CMK (cell line): Measurements from ENCODE around the gene MINDY4.

Experiments
- DNase-seq: peaks from one replicate; pipeline ENCODE4 v3.0.0-alpha.2; 2010; ENCODE audit warnings: low read depth

The MINDY4 gene

DNA sequence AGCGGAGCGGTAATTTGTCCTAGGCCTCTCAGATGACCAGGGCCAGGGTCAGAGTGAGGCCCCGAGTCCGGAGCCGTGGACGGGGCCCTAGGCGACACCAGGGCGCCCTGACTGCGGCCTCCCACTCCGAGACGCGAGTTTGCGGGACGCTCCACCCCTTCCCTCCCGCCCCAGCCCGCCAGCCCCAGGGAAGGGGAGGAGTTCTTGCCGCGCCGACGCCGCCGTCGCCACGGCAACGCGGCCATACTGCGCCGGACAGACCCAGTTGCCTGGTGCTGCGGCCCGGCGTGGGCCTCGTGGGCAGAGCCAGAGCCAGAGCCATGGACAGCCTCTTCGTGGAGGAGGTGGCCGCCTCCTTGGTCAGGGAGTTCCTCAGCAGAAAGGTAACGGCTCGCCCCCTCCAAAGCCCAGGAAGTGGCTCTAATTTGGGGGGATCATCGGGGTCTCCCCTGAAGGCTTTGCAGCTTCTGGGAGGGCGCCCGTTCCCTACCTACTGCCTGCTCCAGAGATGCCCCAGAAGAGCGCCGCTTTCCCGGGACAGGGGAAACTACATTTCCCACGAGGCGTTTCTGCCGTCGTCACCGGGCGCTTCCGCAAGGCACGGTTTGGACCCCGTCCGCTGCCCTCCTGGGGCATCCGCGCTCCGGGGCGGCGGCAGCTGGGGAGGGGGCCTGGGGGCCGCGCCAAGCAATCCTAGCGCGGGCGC is at the start of gene MINDY4:
Gene MINDY4 (plus strand): TSS at position 244 of the 706 bp plus-strand sequence. CDS start 77 bp downstream, at position 321.
- peak; percentile 40 for DNase-seq

DNA sequence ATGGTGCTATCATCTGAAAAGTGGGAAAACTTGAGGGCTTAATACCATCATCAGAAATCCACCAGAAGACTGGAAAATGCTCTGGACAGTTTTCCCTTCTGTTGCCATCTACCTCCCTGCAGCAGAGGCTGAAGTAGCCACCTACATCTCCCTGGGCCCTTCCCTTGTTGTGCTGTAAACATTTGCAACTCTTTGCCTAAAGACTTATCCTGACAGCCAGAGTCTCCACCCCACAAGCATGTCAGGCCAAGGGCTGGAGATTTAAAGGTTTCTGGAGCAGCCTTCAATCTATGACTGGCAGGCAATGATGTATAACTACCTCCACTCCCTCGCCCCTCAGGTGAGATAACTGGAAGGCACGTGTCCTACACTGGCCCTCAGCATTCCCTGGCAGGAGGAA is 49.0 kb upstream of the MINDY4 start:
- no peak for DNase-seq

DNA sequence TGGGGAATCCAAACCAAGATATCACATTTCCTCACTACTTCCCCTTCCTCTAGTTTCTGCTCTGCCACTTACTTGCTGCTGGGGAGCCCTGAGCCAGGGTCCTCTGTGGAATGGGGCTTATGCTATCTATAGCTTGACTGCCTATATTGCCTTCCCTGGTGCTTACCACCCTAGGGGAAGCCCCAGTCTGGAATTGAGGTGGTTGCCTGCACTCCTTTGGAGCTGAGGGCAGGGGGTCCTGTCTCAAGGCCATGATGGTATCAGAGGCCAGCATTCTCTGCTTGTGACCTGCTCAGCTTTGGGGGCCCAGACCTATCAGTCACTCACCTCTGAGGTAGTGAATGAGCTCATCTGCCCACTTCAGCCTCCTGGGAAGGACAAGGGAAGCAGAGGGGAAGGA is 48.5 kb upstream of the MINDY4 start:
- DNase-seq, result no peak

DNA sequence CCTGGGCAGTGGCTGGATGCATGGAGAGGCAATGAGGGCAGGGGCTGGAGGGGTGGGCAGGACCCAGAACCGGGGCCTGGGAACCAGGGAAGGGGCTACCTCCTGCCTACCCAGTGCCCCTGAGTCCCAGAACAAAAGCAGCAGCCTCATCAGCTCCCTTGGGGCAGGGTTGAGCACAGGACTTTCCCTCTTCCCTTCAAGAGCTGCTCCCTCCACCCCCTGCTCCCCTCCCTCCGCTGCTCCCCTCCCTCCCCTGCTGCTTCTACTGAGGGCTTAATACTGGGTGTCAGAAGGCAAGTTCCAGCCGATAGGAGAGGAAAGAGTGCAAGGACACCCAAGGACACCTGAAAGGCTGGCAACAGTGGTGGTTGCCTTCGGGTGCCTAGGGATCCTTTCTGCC is 47.4 kb upstream of the MINDY4 start:
- no peak for DNase-seq

DNA sequence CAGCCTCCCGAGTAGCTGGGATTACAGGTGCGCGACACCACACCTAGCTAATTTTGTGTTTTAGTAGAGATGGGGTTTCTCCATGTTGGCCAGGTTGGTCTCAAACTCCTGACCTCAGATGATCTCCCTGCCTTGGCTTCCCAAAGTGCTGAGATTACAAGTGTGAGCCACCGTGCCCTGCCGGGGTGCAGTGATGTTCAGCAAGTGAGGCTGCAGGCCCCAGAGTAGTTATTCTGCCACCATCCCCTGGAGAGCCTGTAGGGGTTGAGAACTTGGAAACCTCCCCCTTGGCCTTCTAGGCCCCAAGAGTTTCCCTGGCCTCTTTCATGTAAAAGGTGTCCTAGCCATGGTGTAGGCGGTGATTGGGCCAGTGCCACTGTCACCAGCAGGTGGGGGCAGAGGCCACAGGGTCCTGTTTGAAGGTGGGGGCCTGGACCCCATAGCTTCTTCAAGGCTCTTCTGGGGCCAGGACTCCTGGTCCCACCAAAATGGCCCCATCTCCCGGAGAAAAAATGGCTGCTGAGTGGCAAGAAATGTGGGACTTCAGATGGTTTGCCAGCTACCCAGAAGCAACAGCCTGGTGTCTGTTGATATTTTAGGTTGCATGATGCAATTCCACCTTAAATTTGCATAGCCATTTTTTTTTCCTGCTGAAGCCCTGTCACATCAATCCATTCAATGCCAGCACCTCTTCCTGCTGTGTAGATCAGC is 44.8 kb upstream of the MINDY4 start:
- DNase-seq, result no peak

DNA sequence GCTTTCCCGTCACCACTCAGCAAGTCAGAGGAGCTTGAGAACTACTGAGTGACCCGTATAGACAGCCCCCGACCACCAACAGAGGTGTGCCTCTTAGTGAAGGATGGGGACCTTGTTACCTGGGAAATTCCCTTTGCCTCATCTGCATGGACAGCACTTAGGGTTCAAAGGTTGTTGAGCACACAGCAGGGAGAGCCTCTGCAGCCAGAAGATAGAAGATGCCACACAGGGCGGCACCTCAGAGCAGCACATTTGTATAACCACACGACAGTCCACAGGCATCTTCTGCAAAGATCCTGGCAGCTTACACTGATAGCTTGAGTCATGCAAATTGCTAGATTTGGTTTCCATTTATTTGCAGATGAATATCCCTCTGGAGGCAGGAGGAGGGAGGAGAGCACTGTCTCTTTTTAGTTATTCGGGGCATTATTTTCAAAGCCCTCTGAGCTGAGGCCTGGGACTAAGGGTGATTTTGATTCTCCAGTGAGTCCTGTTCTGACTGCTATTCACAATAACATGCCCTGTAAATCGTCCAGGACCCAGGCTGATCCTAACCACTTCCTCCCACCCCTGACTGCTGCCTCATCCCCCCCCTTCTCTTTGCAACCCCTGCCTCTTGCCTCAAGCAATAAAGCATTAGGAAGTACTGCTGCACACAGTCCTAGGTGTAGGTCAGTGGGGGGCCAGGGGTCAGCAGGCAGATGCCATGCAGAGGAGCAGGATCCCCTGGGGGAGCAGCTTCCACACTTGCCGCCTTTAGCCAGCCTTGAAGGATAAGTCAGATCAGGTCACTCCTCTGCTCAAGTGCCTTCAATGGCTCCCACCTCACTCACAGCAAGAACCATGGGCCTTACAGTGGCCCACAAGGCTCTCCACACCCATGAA is 43.9 kb upstream of the MINDY4 start:
- peak; percentile 52 for DNase-seq

DNA sequence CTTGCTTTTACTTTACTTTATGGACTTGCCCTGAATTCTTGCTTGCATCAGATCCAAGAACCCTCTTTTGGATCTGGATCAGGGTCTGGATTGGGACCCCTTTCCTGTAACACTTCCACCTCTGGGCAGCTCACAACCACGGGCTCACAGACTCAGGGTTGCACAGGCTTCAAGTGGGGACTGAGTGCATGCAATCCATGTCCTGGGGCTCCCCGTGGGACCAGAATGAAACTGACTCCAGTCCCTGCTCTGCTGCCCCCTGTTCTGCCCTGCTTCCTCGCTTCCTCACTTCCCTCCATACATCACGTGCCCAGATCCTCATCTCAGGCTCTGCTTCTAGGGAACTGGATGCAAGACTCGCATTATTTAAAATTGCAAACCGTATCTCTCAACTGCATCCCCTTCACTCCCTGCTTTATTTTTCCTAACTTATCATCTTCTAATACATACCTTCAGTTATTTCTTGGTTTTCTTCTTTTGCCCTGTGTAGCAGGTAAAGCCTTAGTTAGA is 42.6 kb upstream of the MINDY4 start:
- DNase-seq, result no peak

DNA sequence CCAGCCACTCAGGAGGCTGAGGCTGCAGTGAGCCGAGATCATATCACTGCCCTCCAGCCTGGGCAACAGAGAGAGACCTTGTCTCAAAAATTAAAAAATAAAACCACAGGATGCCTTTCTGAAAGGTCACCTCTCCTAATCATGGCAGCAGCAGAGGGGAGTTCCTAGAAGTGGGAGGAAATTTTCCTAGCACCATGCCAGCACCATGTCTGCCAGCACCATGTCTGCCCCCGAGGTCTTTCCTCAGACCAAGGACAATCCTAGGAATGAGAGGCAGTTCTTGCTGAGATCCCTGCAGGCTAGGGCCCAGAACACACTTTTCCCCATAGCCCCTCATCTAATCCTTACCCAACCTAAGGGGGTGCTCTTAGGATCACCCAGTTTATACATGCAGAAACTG is 41.6 kb upstream of the MINDY4 start:
- no peak for DNase-seq

DNA sequence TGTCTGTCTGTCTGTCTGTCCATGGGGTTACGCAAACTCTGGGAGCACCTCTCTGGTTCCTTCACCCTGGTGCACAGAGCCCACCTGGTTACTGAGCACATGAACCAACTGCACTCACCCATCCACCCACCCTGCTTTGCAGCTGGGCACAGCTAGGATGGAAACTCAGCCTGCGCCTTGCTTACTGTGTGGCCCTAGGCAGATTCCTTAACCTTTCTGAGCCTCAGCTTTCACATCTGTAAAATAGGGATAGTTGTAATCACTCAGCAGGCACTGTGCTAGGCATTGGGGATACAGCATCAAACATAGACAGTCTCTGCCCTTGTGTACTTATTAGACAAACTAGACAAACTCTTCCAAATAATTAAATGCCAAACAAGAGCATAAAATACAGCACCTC is 41.1 kb upstream of the MINDY4 start:
- no peak for DNase-seq

DNA sequence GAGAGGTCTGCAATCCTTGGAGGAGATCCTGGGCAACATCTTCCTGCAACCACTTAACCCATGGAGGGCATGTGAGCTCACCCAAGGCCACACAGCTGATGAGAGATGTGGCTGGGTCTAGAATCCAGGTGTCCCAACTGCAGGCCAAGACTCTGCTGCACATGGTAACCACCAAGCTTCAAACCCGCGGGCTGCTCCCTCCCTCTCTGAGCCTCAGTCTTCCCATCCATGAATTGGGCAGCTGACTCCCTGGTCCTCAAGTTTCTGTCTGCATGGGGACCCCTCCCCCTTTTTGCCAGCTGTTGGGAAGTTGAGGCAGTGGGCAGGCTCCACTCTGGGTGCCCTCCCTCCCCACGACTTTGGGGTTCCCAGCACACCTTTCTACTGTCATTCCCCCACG is 40.2 kb upstream of the MINDY4 start:
- DNase-seq, result no peak

DNA sequence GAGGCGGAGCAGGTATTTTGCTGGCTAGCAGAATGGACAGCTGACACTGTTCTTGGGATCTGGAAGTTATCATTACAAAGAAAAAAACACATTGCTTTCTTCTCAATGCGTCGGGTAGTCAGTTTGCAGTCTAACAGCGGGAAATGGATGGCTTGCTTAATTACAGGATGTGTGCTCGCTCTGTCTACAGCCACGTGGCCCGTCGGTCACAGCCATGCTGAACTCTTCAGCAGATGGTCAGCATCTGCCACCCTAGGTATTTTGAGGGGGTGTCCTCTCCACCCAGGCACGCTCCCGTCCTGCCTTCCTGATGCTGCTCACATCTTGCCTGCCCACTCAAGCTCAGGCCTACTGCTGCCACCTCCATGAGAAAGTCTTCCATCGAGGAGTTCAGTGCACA is 39.6 kb upstream of the MINDY4 start:
- no peak for DNase-seq

DNA sequence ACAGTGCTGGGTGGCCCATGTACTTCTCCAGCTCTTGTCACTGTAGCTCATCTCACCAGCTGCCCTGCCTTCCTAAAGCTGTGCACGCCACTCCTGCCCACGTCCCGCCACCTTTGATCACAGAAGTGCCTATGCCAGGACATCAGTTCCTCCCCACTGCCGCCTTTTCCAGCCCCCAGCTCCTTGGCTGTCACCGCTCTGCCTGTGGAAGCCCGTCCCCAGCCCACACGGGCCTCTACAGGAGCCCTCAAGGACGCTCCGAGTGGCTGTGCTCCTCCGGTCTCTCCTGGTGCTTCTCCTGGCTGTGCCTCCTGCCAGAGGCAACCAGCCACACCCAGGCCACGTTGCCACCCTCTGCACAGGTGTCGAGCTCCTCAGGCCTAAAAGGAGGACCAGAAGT is 38.6 kb upstream of the MINDY4 start:
- no peak for DNase-seq

DNA sequence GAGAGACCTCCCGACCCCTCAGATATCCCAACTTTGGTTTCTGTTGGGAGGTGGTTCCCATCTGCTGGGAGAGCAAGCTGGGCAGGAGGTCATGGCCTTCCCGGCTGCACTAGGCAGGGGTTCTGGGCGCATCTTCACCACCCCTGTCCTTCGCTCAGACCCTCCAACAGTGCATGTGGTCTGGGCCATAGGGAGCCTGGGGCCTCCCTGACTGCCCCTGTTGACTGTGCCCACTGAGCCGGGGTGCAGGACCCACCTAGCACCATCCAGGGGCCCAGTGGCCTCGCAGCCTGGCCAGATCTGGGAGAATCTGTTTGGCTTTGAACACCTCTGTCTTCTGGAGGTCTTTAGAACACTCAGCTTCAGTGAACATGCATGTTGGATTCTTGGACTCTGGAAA is 38.0 kb upstream of the MINDY4 start:
- no peak for DNase-seq

DNA sequence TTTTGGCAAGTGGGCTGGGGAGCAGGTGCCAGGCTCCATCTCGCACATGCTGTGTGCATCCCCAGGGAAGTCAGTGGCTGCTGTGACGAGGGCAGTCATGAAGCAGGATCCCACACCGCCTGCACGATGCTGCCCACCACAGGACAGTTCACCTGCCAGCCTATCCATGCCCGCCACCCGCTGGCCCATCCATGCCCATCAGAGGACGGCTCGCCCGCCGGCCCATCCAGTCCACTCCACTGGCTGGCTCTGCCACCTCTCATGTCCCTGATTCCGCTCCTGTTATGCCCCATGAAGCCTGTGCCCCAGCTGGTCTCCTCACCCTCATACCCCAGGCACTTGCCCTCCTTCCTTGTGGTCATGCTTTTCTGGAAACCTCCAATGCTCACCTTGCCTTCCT is 37.5 kb upstream of the MINDY4 start:
- DNase-seq, result no peak

DNA sequence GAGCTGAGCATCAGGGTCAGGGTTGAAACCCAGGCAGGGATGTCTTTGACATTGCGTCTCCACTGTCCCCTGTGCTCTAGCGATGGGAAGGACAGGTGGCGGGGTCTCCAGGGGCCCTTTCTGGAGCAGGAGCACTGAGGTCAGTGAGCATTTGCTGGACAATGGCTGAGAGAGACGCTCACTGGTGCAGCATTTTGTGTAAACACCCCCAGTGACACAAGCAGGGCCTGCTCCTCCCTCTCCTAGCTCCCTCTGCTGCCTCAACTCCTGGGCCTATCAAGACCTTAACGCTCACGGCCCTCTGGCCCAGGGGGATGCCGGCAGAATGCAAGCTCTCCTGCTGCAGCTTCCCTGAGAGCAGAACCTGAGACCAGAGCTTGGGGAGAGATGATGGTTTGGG is 36.7 kb upstream of the MINDY4 start:
- DNase-seq, result no peak

DNA sequence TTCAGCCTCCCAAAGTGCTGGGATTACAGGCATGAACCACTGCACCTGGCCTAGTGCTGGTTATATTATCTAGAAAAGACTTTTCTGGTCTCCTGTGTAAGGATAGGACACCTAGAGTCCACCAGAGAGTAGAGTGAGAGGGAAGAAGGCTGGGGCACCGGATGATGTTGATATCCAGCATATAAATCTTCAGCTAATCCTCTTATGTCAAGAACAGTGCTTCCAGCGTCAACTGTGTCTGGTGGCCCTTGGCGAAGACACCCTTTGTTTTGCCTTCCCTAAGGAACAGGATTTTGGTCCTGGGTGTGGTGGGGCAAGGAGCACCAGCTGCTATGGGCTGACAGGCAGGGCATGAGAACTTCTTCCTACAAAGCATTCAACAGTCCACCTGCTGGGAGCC is 35.6 kb upstream of the MINDY4 start:
- DNase-seq, result no peak

DNA sequence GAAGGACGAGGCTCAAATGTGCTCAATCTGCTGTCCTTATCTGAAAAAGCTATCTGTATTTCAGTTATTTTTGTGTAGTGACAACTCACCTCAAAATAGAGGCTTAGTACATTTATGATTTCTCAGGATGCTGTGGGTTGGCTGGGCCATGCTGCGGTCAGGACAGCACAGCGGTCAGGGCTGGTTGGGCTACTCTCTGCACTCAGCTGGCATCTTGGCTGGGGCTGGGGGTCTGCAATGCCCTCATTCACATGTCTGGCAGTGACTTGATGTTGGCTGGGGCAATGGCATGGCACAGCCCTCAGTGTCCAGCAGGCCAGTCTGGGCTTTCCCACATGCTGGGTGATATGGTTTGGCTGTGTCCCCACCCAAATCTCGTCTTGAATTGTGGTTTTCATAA is 34.9 kb upstream of the MINDY4 start:
- DNase-seq, result no peak

DNA sequence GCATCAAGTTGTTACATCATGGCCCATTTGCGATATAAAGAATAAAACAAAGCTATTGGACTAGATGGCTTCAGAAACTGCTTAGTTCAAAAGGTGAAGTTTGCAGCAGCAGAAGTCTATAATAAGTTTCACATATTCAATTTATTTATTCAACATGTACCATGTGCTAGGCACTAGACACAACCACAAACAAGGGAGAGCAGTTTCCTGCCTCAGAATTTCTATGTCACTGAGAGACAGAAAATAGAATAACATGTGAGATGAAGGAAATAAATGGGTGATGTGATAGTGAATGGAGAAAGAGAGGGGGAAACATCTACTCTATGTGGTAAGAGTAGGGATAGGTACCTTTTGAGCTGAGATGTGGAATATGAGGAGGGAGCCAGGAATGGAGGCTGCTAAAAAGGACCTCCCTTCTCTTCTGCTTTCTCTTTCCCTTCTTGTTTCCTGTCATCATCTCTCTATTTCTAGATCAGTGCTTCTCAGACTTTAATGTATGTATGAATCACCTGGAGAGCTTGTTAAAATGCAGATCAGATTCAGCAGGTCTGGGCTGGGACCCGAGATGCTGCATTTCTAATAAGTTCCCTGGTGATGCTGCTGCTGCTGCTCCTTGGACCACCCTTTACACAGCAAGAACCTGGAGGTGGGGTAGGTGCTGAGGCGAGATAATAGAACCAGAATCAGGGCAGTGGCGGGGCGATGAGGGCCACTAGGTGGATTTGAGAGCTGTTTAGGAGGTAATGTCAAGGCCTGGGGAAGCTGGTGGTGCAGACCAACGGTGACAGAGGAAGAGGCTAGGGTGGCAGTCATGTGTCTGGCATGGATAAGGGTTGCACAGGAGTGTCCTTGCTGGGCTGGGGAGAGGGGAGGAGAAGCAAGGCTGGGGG is 32.9 kb upstream of the MINDY4 start:
- DNase-seq, result no peak

DNA sequence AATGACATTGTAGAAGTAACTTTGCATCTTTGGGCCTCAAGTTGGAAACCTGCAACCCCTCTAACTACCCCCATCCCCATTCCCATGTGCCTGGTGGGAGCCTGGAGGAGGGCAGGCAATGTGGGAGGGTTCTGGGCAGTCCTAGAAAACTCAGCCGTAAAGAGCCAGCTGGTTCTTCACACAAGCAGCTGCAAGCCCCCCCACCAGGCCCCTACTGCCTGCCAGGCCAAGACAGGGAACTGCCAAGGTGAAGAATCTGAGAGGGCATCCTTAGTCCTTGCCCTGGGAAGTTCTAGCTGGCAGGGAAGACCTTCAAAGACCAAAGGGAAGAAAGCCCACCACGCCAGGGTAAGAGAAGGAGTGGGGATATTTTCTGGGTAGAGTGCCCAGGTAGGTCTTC is 31.5 kb upstream of the MINDY4 start:
- no peak for DNase-seq

DNA sequence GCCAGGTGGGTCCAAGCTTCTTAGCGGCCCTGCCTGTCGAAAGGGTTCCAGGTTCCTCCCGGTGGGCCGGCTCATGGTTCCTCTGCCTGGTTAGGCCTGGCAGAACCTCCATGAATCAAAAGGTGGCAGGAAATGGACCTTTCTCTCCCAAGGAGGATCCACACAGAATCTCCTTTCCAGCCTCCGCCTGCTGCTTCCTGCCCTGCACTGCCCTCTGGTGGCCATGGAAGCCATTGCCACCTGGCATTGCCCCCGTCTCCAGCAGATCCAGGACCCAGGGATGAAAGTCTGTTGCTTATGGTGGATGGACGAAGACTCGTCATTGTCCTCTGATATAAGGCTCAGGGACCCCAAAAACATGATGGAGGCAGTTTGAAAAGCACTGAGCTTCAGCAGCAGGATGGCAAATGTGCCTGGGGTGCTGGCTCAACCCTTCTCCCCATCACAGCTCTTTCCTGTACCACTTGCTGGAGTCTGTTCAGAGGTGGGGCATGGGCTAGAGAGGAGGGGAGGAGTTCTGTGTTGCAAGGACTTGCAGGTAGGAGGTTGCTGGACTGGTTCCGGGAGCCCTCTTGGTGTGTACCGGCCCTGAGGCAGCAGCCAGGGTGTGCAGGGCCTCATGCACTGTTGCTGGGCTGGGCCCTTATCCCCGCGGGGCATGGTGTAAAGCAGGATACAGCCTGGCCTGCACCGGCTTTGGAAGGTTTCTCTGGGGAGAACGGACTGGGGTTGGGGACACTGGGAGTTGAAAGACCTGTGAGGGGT is 30.6 kb upstream of the MINDY4 start:
- no peak for DNase-seq

DNA sequence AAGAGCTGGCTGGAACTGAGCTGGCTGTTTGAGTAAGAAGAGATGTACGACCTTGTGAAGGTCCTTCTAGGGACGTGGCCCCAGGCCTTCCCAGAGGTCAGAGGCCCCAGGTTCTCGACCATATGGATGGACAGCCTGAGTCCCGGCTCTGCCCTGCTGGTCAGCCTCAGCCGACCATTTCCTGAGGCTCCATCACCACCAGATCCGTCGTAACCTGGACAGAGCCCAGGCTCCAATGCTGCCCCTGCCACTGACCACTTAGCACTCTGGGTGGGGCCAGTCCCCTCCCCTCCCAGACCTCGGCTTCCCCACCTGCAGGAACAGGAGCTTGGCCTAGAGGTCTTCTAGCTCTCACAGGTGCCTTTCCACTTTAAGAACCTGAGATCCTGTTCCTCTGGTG is 29.9 kb upstream of the MINDY4 start:
- DNase-seq, result no peak
